Measurements from ENCODE around the gene CAD. TPM values are rescaled to one million over a fixed set of nuclear protein-coding genes. Genes with fewer than 3 reads are reported as not detected.

Gene CAD
- total and polyA plus RNA-seq, 8 donors: 4.4 to 130 (median 15.9) TPM

- no peak overlapping the region for H3K4me3 ChIP-seq
- 94 to 98% (median 97%) methylated on average over 12 of the region's 12 CpGs for WGBS, 5 donors
- no peaks in the 10 kb centered on the region for H3K4me1 ChIP-seq
- no peak for TF ChIP-seq POLR2AphosphoS5 (IDR thresholded peaks at IDR 0.05)
- TF ChIP-seq, protein P1, sequence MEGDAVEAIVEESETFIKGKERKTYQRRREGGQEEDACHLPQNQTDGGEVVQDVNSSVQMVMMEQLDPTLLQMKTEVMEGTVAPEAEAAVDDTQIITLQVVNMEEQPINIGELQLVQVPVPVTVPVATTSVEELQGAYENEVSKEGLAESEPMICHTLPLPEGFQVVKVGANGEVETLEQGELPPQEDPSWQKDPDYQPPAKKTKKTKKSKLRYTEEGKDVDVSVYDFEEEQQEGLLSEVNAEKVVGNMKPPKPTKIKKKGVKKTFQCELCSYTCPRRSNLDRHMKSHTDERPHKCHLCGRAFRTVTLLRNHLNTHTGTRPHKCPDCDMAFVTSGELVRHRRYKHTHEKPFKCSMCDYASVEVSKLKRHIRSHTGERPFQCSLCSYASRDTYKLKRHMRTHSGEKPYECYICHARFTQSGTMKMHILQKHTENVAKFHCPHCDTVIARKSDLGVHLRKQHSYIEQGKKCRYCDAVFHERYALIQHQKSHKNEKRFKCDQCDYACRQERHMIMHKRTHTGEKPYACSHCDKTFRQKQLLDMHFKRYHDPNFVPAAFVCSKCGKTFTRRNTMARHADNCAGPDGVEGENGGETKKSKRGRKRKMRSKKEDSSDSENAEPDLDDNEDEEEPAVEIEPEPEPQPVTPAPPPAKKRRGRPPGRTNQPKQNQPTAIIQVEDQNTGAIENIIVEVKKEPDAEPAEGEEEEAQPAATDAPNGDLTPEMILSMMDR (IDR thresholded peaks at IDR 0.05): no peak
- no peak for TF ChIP-seq EP300 (IDR thresholded peaks at IDR 0.05)
- TF ChIP-seq POLR2A (IDR thresholded peaks at IDR 0.05): no peak
- H3K27ac ChIP-seq: no peak overlapping the region
- H3K27me3 ChIP-seq: no peaks in the 10 kb centered on the region
- no peaks in the 10 kb centered on the region for H3K9me3 ChIP-seq
- no peak for DNase-seq
- H3K36me3 ChIP-seq: peaks cover 92 to 100% (median 100%) of the 10 kb centered on the region in 4 donors
- intact Hi-C loops (cut with DNase I; ENCODE audit: low total_unique reads): no loop called here
Observed at GRCh38 chr2:27236136-27236535, 19.0 kb downstream of the CAD start.

GRCh38 chr2:27236626-27237025 is 19.5 kb downstream of the CAD start:
- TF ChIP-seq POLR2A (IDR thresholded peaks at IDR 0.05) (no peak), POLR2AphosphoS5 (IDR thresholded peaks at IDR 0.05) (no peak)
- no peaks in the 10 kb centered on the region for H3K4me1 ChIP-seq
- peaks cover 96 to 100% (median 100%) of the 10 kb centered on the region in 4 donors for H3K36me3 ChIP-seq
- H3K27me3 ChIP-seq: no peaks in the 10 kb centered on the region
- WGBS, 5 donors: 91 to 98% (median 92%) methylated on average over 3 of the region's 3 CpGs
- no peak for DNase-seq
- no peak overlapping the region for H3K27ac ChIP-seq
- no peak overlapping the region for H3K4me3 ChIP-seq
- H3K9me3 ChIP-seq: no peaks in the 10 kb centered on the region
- intact Hi-C loops (cut with DNase I; ENCODE audit: low total_unique reads): no loop called here

DNA sequence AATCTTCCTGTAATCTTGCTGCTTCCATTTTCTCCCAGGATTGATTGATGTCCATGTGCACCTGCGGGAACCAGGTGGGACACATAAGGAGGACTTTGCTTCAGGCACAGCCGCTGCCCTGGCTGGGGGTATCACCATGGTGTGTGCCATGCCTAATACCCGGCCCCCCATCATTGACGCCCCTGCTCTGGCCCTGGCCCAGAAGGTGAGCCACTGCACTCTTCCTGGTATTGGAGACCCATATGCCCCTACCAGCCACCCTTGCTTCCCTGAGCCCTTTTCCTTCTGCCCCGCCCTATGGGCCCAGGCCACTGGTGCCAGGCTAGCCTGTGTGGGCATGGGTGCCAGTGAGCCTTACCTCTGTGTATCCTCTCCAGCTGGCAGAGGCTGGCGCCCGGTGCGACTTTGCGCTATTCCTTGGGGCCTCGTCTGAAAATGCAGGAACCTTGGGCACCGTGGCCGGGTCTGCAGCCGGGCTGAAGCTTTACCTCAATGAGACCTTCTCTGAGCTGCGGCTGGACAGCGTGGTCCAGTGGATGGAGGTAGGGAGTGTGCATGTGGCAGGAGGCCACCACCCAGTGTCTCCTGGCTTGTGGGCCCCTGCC is 20.3 kb downstream of the CAD start:
- Histone ChIP-seq H3K4me3 (no peak overlapping the region), H3K9me3 (no peaks in the 10 kb centered on the region), H3K27me3 (no peaks in the 10 kb centered on the region), H3K36me3 (peaks cover 97 to 100% (median 100%) of the 10 kb centered on the region in 4 donors), H3K27ac (no peak overlapping the region), H3K4me1 (no peaks in the 10 kb centered on the region)
- no peak for DNase-seq
- intact Hi-C loops (cut with DNase I; ENCODE audit: low total_unique reads): no loop called here
- TF ChIP-seq EP300 (IDR thresholded peaks at IDR 0.05) (no peak), POLR2AphosphoS5 (IDR thresholded peaks at IDR 0.05) (no peak), POLR2A (IDR thresholded peaks at IDR 0.05) (no peak)
- TF ChIP-seq, protein P1 (IDR thresholded peaks at IDR 0.05): no peak
- WGBS, 5 donors: 93 to 97% (median 96%) methylated on average over 8 to 15 of the region's 15 CpGs

DNA sequence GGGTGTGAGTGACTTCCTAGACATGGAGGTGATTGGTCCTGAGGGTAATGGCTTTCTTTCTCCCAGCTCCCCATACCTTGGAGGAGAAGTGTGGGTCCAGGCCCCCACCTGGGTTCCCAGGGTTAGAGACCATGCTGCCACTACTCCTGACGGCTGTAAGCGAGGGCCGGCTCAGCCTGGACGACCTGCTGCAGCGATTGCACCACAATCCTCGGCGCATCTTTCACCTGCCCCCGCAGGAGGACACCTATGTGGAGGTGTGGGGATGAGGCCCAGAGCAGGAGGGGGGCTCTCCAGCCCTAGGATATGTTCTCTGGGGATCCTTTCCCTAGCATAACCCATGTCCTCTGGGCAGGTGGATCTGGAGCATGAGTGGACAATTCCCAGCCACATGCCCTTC is 21.8 kb downstream of the CAD start:
- WGBS, 5 donors: 92 to 98% (median 96%) methylated on average over 8 of the region's 8 CpGs
- Histone ChIP-seq H3K27ac (no peak overlapping the region), H3K4me3 (no peak overlapping the region), H3K36me3 (peaks cover 95 to 100% (median 100%) of the 10 kb centered on the region in 4 donors), H3K27me3 (no peaks in the 10 kb centered on the region), H3K9me3 (no peaks in the 10 kb centered on the region), H3K4me1 (no peaks in the 10 kb centered on the region)
- DNase-seq: no peak
- TF ChIP-seq POLR2A (IDR thresholded peaks at IDR 0.05) (no peak), EP300 (IDR thresholded peaks at IDR 0.05) (no peak), POLR2AphosphoS5 (IDR thresholded peaks at IDR 0.05) (no peak)
- TF ChIP-seq, protein P1 (IDR thresholded peaks at IDR 0.05): no peak
- intact Hi-C loops (cut with DNase I; ENCODE audit: low total_unique reads): no loop called here

DNA sequence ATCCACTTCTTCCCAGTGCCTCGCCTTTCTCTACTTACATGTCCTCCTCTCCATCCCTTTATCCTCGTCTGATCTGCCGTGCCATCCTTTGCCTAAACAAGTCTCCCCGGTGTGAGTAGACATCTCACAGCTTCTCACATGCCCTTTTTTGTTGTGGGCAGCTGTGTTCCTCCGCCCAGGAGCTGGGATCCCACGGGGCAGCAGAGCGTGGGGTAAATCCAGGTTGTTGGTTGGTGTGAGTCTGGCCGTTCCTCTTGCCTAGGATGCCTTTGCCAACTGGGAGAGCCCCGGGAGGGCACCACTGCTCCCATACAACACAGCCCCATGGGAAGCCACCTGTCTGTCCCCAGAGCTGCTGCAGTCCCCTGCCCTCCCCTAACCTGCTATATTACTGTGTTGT is 23.2 kb downstream of the CAD start:
- H3K9me3 ChIP-seq: no peaks in the 10 kb centered on the region
- H3K36me3 ChIP-seq: peaks cover 85 to 98% (median 93%) of the 10 kb centered on the region in 4 donors
- no peak overlapping the region for H3K27ac ChIP-seq
- no peak for DNase-seq
- 89 to 93% (median 91%) methylated on average over 9 of the region's 9 CpGs for WGBS, 5 donors
- H3K4me3 ChIP-seq: no peak overlapping the region
- H3K4me1 ChIP-seq: no peaks in the 10 kb centered on the region
- intact Hi-C loops (cut with DNase I; ENCODE audit: low total_unique reads): no loop called here
- H3K27me3 ChIP-seq: no peaks in the 10 kb centered on the region
- TF ChIP-seq POLR2A (IDR thresholded peaks at IDR 0.05) (no peak), EP300 (IDR thresholded peaks at IDR 0.05) (no peak), POLR2AphosphoS5 (IDR thresholded peaks at IDR 0.05) (no peak)
- TF ChIP-seq, protein P1 (IDR thresholded peaks at IDR 0.05): no peak

Data from stomach (tissue), 9 donors.